HEK293T (cell line): ENCODE data around the gene MMRN1.

Source experiments
- CTCF ChIA-PET: fragments of 350-600 bp; formaldehyde crosslinking; extraction: SDS; loops from one replicate; lab custom pipeline; 2021; ENCODE audit warnings: antibody characterized with exemption, inconsistent platforms; lab: Yijun Ruan, JAX
- POLR2A ChIA-PET: fragments of 350-600 bp; formaldehyde crosslinking; extraction: SDS; loops from one replicate; lab custom pipeline; 2020; ENCODE audit warnings: antibody characterized with exemption, inconsistent platforms; lab: Yijun Ruan, JAX
- DNase-seq: peaks from one replicate; pipeline ENCODE4 v3.0.0; 2012; ENCODE audit warnings: mixed read lengths; ENCODE audit errors: extremely low spot score
- ARNT ChIP-seq: fragments of 450-650 bp; IDR thresholded peaks from 2 replicates; pipeline ENCODE4 v1.6.1; 2017; ENCODE audit warnings: mild to moderate bottlenecking
- BHLHE40 ChIP-seq: fragments of 450-650 bp; IDR thresholded peaks from 2 replicates; pipeline ENCODE4 v1.6.1; 2016; ENCODE audit warnings: mild to moderate bottlenecking, moderate library complexity, borderline replicate concordance
- CTBP1 ChIP-seq: fragments of 450-650 bp; IDR thresholded peaks from 2 replicates; pipeline ENCODE4 v1.6.1; 2016; ENCODE audit warnings: borderline replicate concordance
- ELF4 ChIP-seq: fragments of 450-650 bp; IDR thresholded peaks from 2 replicates; pipeline ENCODE4 v1.6.1; 2017; ENCODE audit warnings: antibody characterized with exemption
- FOXA1 ChIP-seq: fragments of 450-650 bp; IDR thresholded peaks from 2 replicates; pipeline ENCODE4 v1.6.1; 2016; ENCODE audit warnings: mild to moderate bottlenecking
- FOXK2 ChIP-seq: fragments of 450-650 bp; IDR thresholded peaks from 2 replicates; pipeline ENCODE4 v1.6.1; 2016; ENCODE audit warnings: mild to moderate bottlenecking
- FOXM1 ChIP-seq: fragments of 450-650 bp; IDR thresholded peaks from 2 replicates; pipeline ENCODE4 v1.6.1; 2017; ENCODE audit warnings: mild to moderate bottlenecking, borderline replicate concordance
- HDGF ChIP-seq: fragments of 450-650 bp; IDR thresholded peaks from 2 replicates; pipeline ENCODE4 v1.6.1; 2017; ENCODE audit warnings: antibody characterized with exemption, borderline replicate concordance
- L3MBTL2 ChIP-seq: fragments of 450-650 bp; conservative IDR thresholded peaks from 2 replicates; pipeline ENCODE4 v1.6.1; 2016; ENCODE audit warnings: mild to moderate bottlenecking
- LEF1 ChIP-seq: fragments of 450-650 bp; IDR thresholded peaks from 2 replicates; pipeline ENCODE4 v1.6.1; 2017; ENCODE audit warnings: mild to moderate bottlenecking, borderline replicate concordance
- NFRKB ChIP-seq: fragments of 450-650 bp; IDR thresholded peaks from 2 replicates; pipeline ENCODE4 v1.6.1; 2016; ENCODE audit warnings: mild to moderate bottlenecking, moderate library complexity
- PKNOX1 ChIP-seq: fragments of 450-650 bp; IDR thresholded peaks from 2 replicates; pipeline ENCODE4 v1.6.1; 2016
- SP1 ChIP-seq: fragments of 450-650 bp; IDR thresholded peaks from 2 replicates; pipeline ENCODE4 v1.6.1; 2017
- SUZ12 ChIP-seq: fragments of 450-650 bp; IDR thresholded peaks from 2 replicates; pipeline ENCODE4 v1.6.1; 2016; ENCODE audit warnings: mild to moderate bottlenecking
- TARDBP ChIP-seq: fragments of 450-650 bp; IDR thresholded peaks from 2 replicates; pipeline ENCODE4 v1.6.1; 2016
- ZNF384 ChIP-seq: fragments of 450-650 bp; IDR thresholded peaks from 2 replicates; pipeline ENCODE4 v1.6.1; 2016

MMRN1 gene

GRCh38 chr4:89942811-89943210, 48.2 kb downstream of the MMRN1 start:
- TF ChIP-seq ELF4 = no peak
- TF ChIP-seq ARNT = no peak
- no peak for TF ChIP-seq SP1
- no peak for TF ChIP-seq NFRKB
- TF ChIP-seq BHLHE40 = no peak
- no peak for TF ChIP-seq LEF1
- no peak for TF ChIP-seq SUZ12
- no peak for TF ChIP-seq FOXA1
- TF ChIP-seq L3MBTL2 = no peak
- no peak for TF ChIP-seq CTBP1
- no peak for TF ChIP-seq PKNOX1
- no peak for TF ChIP-seq FOXM1
- TF ChIP-seq ZNF384 = no peak
- no peak for TF ChIP-seq FOXK2
- no peak for TF ChIP-seq HDGF
- CTCF ChIA-PET = no interaction called here
- no peak for DNase-seq
- POLR2A ChIA-PET = no interaction called here

- ChIA-PET POLR2A (no interaction called here), CTCF (no interaction called here)
- TF ChIP-seq SP1 = no peak
- peak; percentile 19 for DNase-seq
Measured at GRCh38 chr4:89949782-89950387, 55.2 kb downstream of the MMRN1 start.

- ChIA-PET CTCF (no interaction called here), POLR2A (no interaction called here)
- no peak for TF ChIP-seq ELF4
- no peak for TF ChIP-seq L3MBTL2
- no peak for TF ChIP-seq ZNF384
- no peak for TF ChIP-seq FOXA1
- TF ChIP-seq LEF1 = no peak
- TF ChIP-seq FOXM1 = no peak
- no peak for TF ChIP-seq SUZ12
- no peak for TF ChIP-seq TARDBP
- no peak for TF ChIP-seq HDGF
- TF ChIP-seq CTBP1 = no peak
- no peak for TF ChIP-seq BHLHE40
- no peak for TF ChIP-seq NFRKB
- TF ChIP-seq FOXK2 = no peak
- no peak for TF ChIP-seq ARNT
- no peak for TF ChIP-seq PKNOX1
- TF ChIP-seq SP1 = no peak
- no peak for DNase-seq
Measured at GRCh38 chr4:89952458-89952857, 57.8 kb downstream of the MMRN1 start.

- POLR2A ChIA-PET = no interaction called here
- CTCF ChIA-PET = no interaction called here
- no peak for DNase-seq
- TF ChIP-seq FOXK2 = no peak
- no peak for TF ChIP-seq BHLHE40
- TF ChIP-seq HDGF = no peak
- no peak for TF ChIP-seq LEF1
- no peak for TF ChIP-seq NFRKB
- TF ChIP-seq SUZ12 = no peak
- no peak for TF ChIP-seq FOXA1
- TF ChIP-seq CTBP1 = no peak
- TF ChIP-seq FOXM1 = no peak
- TF ChIP-seq PKNOX1 = no peak
- no peak for TF ChIP-seq SP1
Measured at GRCh38 chr4:89954906-89955695, 60.4 kb downstream of the MMRN1 start.

GRCh38 chr4:89957046-89957926, 62.6 kb downstream of the MMRN1 start:
- DNase-seq = no peak
- ChIA-PET POLR2A (interaction anchor here (0.7 kb wide), 1 partner anchor 17 kb away, joined by 3 read pairs; no protein-coding TSS in a partner anchor), CTCF (no interaction called here)
- TF ChIP-seq FOXM1 = no peak
- TF ChIP-seq L3MBTL2 = no peak
- TF ChIP-seq ELF4 = no peak
- no peak for TF ChIP-seq LEF1
- no peak for TF ChIP-seq FOXK2
- no peak for TF ChIP-seq SUZ12
- no peak for TF ChIP-seq SP1
- no peak for TF ChIP-seq HDGF
- TF ChIP-seq FOXA1 = no peak
- no peak for TF ChIP-seq TARDBP
- no peak for TF ChIP-seq PKNOX1
- TF ChIP-seq BHLHE40 = no peak
- TF ChIP-seq CTBP1 = no peak
- no peak for TF ChIP-seq NFRKB
- TF ChIP-seq ZNF384 = no peak
- TF ChIP-seq ARNT = no peak
